Medulla oblongata (tissue), 1 donor: Measurements from ENCODE around the gene ARFIP1.
A peak's percentile ranks its signal among the peaks of the same experiment; 100 is the strongest.
"Not testable (repeated sequence)": the region's sequence is repeated elsewhere in the genome, so short reads cannot be mapped to it uniquely, and the experiment has no call there.

Experiments used
- DNase-seq: peaks from one replicate; pipeline ENCODE4 v3.0.0-alpha.2; 2015; ENCODE audit errors: extremely low spot score

The ARFIP1 gene

DNA sequence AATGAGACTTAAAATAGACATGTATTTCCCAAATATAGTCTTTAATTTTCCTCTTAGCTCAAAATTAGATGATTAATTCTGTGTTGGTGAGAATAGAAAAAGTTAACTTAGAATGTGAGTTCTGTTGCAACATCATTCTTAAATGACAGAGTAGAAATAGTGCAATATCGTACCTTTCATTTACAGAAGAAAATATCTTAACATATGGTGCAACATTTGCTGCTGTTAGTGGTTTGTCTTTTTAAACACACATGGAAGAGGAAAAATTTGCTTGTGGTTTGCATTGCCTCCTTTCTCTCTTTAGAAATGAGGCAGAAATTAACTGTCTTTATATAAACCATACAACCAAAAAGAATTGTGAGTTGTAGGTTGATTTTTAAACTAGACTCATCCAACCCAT lies 117.1 kb downstream of the ARFIP1 start:
- DNase-seq = no peak

DNA sequence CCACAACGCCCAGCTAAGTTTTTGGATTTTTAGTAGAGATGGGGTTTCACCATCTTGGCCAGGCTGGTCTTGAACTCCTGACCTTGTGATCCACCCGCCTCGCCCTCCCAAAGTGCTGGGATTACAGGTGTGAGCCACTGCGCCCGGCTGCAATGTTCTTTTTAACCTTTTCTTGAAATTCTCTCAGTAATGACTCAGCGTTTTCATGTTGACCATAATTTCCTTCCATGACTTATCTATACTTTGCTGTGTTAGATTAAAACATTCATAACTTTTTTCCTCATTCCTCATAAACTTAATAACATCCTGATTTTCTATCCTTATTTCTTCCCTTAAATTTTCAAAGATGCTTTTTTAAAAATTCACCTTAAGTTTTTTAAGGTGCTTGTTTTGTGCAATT lies 118.4 kb downstream of the ARFIP1 start:
- DNase-seq = not testable (repeated sequence)

DNA sequence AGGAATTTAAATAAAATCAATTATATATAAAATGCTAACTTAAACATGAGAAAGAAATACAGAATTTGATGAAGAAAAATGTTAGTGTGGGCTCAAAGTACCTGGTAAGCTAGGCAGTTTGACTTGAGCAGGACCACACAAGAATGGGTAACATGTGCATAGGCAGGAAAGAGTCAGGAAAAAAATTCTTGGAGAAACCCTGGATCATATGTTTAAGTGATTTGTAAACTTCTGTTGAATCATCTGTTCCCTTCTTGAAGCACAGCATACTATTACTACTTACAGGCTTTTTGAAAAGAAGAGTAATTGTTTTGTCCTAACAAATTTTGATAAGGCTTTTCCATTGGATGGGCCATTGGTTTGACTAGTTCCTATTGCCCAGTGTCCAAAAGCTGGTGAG lies 118.9 kb downstream of the ARFIP1 start:
- no peak for DNase-seq

DNA sequence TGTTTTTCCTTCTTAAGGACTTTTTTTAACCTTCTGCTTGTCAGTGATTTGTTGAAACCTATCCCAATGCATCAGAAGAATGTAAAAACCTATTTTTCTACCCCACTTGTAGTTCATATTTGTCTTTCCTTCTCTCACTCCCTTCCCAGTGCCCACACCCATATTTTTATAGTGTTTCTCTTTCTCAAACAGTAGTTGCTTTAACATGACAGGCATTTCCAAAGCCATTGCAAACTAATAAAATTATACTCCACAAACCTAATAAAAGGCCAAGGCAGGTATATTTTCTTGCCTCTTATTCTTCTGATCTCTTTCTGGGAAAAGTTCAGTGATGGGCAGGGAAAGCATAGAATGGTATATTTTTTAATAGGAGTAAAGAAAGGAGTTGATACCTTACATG lies 120.6 kb downstream of the ARFIP1 start:
- DNase-seq = no peak

DNA sequence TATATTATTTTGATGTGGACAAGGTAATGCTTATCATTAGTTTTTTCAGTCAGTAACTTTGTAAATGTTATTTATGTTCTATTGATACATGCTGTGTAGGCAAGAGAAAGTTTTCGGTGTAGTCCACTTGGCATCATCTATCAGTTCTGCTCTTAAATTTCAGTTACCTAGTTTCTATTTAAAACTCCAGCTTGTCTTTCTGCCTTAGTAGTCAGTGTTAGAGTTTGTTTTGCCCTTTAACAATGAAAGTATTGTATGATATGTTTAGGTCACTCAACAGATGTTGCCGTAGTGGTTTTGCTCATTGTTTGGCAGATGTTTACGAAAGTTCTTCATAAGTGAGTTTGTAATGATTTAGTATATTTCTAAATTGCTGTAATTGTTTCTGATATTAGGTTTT lies 121.5 kb downstream of the ARFIP1 start:
- peak; percentile 66 for DNase-seq

DNA sequence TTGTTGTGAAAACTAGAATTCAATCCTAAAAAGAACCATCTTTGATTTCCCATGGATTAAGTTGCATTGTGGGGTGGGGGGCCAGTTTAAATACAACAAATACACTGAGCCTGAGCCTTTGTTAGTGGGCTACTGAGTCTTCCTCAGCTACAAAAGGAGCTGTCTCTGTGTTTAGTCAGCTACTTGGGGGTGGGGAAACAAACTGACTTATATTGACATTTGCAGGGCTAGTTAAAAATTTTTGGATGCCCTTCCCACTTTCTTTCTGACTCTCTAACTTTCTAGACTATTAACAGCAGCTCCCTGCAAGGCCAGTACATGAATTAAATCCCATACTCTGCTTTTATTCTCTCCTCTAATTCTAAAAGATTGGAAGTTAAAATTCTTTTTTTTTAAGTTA lies 123.9 kb downstream of the ARFIP1 start:
- no peak for DNase-seq

DNA sequence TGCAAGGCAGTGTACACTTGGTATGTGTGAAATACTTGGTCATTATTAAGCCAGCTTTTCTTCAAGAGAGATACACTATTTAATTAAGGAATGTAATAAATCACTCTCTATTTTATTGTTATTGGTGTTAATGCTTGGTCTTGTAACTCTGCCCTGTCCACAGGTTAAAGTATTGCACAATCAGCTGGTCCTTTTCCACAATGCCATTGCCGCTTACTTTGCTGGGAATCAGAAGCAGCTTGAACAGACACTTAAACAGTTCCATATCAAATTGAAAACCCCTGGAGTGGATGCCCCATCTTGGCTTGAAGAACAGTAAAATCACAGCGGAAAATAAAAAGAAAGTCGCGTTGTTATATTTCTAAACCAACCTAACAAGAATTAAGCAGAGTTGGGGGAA lies 130.1 kb downstream of the ARFIP1 start:
- no peak for DNase-seq

DNA sequence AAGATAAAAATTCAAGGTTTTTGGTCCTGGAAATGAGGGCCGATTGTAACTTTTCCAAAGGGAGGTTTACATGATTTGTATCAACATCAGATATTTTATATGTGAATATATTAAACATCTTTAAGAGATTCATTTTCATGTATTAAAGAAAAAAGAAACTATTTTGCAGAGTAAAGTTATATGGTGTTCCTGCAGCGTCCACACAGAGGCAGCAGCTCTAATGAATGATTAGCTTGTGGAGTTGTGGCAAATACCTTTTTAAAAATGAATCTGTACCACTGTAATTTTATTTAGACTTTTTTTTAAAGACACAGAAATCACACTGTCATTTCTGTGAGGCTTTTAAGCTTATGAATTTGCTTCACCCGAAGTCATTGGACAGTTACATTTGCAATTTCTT lies 130.8 kb downstream of the ARFIP1 start:
- DNase-seq = no peak

DNA sequence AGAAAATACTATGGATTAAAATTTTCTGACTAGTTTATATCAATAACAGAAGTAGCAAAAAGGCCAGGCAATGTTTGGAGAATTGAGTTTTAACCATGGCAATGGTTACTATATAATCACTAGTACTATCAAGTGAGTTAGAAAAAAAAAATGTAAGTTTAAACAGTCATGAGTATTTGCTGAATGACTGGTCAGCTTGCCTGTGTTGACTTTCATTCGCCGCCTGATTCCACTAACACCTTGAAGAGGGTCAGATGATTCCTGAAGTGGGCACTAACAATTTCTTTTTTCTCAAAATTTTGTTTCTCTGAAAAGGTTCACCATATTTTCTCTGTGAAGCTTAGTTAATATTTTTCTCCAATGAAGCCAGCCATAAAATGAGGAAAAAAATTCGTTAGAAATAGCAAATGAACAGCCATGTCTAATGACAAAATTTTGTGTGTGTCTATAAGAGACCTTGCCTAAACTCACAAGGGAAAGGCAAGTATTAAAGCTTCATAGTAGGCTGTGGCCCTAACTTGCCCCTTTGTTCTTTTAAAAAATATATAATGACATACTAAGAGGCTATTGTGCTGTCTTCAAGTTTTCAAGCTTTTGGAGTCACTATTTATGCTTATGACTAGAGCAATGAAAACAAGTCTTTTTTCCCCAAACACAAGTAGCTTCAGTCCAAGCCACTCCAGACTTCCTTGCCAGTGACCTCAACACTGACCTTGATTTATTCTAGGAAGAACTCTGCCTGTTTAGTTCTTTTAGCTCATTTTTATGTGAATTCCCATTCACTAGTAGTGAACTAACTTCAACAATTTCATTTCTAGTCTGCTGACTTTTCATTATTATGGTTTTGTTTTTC lies 138.0 kb downstream of the ARFIP1 start:
- DNase-seq = no peak

DNA sequence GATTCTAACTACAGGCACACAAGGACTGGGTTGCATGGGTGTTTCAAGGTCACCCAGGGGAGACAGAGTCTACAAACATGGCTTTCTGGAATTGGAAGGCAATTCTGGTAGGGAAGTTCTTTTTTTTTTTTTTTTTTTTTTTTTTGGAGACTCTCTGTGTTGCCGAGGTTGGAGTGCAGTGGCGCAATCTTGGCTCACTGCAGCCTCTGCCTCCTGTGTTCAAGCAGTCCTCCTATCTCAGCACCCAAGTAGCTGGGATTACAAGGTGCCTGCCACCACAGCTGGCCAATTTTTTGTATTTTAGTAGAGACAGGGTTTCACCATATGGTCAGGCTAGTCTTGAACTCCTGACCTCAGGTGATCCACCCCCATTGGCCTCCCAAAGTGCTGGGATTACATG lies 140.1 kb downstream of the ARFIP1 start:
- no peak for DNase-seq

DNA sequence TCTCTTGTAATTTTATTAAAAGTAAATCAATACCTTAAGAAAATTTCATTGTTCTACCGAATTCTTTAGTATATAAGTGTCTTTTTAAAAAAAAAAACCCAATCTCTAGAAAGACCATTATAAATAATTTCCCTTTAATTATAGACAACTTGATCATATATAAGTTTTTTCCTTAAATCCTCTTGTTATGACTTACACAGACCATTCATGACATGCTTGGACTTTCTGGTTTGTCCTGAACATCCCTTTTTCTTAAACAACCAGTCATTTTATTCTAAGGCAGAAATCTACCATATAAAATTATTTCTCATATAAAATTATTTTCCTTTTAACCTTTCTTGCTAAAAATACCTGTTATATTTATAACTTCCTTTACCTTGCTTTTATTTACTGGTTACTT lies 141.0 kb downstream of the ARFIP1 start:
- DNase-seq = no peak

DNA sequence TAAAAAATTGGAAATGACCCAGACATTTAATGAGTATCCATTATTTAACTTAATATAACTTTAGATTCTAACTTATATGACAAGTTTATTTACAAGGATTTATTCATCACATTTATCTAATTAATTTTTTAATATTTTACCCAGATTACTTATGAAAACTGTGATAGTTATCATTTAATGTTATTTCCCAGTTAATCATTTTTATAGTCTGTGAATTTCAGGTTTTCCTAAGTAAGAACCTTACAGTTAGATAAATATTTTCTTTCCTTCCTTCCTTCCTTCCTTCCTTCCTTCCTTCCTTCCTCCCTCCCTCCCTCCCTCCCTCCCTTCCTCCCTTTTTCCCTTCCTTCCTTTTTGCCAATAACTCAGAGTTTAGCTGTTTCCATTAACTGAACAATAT lies 141.5 kb downstream of the ARFIP1 start:
- no peak for DNase-seq

DNA sequence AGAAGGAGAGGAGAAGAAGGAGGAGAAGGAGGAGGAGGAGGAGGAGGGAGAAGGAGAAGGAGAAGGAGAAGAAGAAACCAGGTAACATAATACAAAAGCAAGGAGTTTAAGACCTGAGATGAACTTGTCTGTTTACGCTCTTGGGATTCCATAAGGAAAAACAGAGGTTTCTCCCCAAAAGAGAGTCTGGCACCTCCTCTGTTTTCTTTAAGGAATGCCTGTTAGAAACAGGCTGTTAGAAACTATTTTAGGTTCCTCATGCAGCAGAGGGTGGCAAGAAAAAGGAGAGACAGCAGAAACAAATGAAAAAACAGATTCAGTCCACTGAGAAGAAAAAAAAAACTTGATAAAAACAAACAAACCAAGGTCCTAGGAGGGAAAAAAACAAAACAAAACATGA lies 146.1 kb downstream of the ARFIP1 start:
- DNase-seq = no peak

DNA sequence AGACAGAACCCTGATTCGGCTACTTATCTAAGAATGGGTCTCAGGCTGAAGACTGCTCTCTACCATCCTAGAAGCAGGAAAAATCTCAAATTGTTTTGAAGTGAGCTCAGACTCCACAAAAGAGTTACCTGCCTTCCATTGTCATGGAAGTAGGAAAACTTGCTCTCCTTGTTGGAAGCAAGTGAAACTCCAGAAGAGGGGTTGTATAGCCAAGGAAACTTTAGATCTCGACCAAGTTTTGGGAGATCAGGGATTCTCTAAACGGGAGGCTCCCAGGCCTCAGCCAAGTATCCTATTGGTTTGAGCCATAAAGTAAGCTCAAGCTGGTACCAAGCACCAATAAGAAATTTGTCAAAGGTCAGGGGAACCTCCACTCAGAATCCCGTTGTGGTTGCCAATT lies 147.2 kb downstream of the ARFIP1 start:
- no peak for DNase-seq

DNA sequence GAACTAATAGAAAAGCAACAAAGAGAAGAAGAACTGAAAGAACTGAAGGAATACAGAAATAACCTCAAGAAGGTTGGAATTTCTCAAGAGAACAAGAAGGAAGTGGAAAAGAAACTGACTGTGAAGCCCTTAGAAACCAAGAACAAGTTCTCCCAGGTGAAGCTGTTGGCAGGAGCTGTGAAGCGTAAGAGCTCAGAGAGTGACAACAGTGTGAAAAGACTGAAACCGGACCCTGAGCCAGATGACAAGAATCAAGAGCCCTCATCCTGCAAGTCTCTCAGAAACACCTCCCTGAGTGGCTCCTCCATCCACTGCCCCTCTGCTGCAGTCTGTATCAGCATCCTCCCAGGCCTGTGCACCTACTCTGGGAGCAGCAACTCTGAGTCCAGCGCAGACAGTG lies 148.0 kb downstream of the ARFIP1 start:
- no peak for DNase-seq

DNA sequence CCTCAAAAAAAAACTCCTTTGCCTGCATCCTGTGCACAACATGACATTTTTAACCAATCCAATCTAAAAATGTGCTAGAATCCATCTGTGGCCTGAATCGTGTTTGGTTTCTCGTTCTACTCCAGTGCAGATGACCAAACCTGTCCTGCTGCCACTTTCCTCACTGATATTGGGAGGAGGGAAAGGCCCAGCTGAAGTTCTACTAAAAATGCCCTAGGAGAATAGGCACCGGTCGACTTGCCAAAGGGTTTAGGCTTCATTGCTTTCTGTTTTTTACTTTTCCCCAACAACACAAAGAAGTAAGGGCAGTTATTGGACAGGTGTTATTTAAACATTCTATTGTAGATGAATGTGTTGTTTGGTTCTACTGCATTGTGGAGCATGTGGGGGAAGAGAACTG lies 148.5 kb downstream of the ARFIP1 start:
- DNase-seq = no peak

DNA sequence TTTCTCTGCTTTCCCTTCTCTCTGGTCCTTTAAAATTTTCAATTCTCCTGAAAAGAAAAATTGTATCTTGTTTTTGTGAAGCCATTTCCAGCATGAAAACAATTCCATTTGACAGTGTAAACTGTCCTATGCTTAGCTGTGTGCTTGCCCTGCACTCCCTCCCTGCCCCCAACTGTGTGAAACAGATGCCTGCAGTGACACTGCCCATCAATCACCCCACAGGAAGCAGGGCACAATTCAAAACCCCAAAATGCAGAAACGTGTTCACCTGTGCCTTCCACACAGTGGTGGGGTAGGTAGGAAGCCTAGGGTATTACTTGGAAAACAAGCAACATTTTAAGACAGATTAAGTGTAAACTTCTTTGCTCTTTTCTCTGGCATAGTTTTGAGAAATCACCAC lies 150.1 kb downstream of the ARFIP1 start:
- DNase-seq = no peak

DNA sequence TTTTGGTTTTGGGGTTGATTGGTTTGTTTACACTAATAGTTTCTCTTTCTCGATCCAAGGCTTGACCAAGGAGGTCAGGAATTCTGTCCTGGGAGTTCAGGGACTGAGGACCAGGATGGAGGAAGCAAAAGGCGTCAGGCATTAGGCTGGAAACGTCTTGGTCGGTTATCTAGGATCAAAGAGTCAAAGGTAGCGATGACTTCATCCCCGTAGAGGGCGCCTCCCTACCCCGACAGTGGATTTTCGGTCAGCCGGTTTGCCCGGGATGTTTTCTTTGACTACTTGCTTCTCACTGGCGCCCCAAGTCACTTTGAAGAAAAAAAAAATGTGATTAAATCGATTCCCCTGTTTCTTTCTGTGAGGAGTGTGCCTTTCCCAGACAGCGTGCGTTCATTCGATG lies 155.4 kb downstream of the ARFIP1 start:
- DNase-seq = no peak

DNA sequence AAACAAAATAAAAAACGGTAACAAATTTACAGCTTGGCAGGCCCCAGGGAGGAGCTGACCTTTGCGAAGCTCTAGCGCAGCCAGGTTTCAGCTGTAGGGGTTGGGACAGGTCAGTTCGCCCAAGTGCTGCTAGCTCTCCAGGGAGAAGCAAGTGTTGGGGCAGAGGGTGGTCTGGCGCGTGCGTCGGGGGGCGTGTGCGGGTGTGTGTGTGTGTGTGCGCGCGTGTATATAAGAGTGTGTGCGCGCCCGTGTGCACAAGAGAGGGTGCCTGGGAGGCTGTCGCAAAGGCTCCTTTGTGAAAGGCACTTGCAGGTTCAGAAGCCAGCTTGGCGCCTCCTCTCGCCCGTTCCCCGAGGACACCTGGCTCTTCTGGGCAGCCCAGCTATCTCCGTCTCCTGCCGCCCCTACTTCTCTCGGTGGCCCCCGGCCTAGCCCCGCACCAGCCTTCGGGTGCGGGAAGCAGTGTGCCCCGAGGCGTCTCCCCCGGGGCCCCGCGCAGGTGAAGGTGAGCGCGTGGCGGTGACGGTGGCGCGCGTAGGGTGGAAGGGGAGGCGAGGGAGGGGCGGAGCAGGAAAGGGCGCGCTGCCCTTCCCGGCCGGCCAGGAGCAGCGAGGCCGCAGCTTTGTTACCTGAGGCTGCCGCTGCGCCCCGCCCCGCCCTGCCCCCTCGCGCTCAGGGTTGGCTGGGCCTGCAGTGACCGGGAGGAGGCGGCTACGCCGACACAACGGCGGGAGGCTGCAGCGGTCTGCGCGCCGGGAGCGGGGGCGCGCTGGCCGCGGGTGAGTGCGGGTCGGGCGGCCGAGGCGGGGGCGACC lies 156.1 kb downstream of the ARFIP1 start, which contains the start of gene FHDC1:
Gene FHDC1 (plus strand): TSS at position 693 of the 815 bp plus-strand sequence. CDS start 6,735 bp downstream, outside the sequence.
- DNase-seq = no peak

DNA sequence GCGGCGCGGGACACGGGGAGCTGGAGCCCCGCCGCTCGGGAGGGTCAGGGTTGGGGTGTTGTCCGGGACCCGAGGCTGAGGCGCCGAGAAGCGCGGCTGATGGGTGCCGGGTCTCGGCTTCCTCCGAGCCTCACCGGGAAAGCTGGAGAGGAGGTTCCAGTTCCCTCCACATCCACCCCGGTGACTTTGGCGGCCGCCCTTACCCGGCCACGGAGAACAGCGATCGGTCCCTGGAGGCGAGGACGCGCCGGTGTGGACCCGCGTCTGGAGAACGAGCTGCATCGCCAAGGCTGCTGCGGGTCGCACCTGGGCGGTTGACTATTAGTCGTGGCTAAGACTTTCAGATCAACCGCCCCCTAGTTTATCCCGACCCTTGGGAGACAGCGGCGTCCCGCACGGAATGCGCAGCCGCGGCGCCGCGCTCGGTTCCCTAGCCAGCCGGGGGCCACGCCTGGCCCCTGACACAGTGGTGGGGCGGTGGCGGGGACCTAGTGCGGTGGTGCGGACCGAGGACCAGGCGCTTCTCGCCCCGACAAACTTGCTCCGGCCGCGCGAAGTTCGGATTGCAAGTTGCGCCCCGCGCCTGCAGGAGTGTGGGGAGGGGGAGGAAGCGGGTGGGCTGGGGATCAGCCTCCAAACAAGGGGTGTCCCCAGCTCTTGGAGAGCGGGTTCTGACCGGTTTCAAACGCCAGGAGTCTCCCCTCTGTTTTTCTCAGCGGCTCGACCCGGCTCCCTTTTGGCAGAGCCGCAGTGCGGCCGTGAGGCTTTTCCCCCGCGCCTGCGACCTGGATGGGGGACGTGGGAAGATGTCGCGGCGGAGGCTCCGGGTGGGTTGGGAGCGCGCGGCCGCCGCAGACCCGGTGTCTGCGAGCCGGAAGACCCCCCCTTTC lies 156.9 kb downstream of the ARFIP1 start:
- DNase-seq = no peak

DNA sequence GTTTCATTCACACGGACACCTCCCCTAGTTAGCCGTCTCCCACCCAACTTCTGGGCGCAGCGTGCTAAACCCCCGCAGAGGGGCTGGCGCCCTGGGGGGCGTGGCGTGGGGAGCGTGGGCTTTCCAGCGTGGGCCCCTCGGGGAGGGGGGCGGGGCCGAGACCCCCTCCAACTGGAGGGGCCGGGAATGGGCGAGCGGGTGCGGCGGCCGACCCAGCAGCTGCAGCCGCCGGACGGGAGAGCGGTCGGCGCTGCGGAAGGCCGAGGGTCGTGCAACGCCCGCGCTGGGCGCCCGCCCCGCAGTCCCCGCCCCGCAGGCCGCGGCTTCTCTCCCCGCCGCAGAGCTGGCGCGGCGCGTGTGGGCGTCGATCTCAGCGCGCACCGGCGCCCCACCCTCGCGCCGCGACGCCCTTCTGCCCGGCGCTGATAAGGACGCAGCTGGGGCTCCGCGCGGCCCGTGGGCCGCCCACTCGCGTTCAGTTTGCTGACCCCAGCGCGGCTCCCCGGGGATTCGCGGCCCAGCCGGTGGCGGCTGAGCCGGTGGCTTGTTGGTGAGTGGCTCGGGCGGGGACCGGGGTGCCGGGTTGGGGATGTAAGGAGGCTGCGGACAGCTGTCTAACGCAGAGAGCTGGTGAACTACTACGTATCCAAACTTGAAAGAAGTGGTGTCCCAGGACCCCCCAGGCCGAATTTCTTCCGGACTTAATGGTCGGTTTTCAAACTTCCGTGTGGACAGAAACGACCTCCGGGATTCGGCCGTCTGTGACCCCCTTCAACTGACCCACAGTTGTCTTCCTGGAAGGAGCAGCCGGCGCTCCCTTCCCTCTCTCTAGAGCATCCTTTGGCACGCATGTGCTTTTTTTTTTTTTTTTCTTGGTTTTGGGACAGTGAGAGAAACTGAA lies 157.8 kb downstream of the ARFIP1 start:
- peak; percentile 11 for DNase-seq
